Stimulated activated CD8-positive, alpha-beta memory T cell treated with anti-CD3 and anti-CD28 coated beads, Interleukin-7, amount 100 ng/mL, for 24 hours (primary cell): Measurements from ENCODE around the gene RTN3.
"Not testable (repeated sequence)": the region's sequence is repeated elsewhere in the genome, so short reads cannot be mapped to it uniquely, and the experiment has no call there.

Experiments used
- DNase-seq: peaks from one replicate; pipeline ENCODE4 v3.0.0-alpha.2; 2020; ENCODE audit warnings: low read depth

Gene RTN3

DNA sequence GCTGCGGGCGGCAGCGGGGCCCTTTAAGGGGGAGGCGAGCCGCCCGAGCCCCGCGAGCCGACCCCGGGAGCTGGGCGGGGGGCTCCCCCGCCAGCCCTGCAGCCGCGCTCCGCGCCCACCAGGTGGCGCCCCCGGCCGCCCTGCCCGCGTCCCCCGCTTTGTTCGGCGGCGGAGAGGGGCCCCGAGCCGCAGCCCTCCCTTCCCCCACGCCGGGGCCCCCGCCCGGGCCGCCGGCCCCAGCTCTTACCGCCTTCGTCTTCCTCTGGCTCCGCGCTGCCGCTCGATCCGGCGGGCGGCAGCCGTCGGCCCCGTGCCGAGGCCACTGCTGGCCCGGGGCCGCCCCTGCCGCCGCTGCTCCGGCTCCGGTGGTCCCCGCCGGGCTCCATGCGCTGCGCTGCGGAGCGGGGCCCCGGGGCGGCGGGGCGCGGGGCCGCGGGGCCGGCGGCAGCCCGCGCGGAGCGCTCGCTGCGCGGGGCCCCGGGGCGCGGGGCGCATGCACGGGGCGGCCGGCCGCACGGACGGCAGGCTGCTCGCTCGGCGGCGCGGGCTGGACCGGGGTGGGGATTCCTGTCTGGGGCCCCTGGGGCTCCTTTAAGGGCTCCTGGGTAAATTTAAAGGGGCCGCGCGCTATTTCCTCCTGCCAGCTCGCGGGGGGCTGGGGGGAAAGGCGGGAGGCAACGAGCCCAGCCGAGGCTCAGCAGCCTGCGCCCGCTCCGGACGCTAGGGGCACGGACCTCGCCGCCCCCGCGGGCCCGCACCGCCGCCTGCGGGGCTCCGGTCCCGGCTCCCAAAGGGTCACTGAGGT, 87.1 kb downstream of the RTN3 start, which contains the start of gene ZFTA:
TSS of gene ZFTA (minus strand) at position 539 of the 805 bp plus-strand sequence. CDS start at position 386, 153 bp downstream.
- peak; percentile 27 for DNase-seq

DNA sequence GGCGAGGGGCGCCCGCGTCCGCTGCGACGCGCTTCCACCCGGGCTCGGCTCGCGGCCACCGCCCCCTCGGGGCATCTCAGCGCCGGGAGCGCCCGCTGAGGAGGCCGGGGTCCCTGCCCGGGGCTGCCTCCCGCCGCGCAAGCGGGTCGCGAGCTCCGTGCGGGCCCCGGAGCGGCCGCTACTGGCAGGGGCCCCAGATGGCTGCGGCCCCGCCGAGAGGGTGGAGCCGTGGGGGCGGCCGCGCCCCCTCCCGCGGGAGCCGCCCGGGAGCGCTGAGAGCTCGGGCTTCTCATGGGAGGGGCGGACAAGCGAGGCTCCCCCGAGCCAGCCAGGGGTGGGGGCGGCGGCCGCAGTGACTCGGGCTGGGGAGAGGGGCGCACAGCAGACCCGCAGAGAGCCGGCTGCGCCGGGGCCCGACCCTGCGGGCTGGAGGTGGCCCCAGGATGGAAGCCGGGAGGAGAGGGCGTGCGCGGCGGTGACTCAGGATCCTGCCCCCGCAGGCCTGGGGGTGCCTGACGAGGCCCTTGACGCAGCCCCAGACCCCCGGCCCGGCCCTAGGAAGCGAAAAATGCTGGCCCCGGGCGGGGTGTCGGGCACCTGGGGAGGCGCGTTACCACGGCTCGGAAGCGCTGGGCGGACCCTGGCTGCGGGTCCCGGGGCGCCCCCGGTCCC, 87.9 kb downstream of the RTN3 start:
- no peak for DNase-seq

DNA sequence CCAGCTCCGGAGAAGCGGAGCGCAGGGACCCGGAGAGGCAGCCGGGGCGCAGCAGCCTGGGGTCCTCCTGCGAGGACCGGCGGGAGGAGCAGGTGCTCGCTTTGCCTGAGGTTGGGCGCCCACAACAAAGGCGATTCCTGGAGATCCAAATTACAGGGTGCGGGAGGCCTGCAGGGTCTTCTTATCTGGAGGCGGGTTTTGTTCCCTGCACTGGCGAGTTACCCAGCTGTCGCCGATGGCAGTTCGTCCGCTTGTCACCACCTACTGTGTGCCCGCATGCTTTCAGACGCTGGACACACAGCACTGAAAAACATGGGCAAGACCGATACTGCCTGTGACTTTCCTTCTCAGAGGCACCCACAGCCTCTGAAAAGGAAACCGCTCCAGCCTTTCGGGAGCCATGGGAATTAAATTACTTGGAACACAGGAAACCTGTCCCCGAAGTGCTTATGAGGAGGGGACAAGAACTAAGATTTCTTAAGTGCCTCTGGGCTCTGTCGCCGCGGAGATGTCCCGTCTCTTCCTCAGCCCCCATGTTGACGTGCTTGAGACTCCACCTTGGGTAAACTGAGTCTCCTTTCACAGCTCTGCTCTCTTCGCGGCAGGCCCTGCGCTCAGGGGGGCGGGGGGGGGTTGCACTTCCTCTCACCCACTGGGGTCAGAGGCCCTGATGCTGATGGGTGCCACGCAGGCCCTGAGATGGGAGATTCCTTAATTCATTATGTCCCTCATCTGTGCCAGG, 88.6 kb downstream of the RTN3 start:
- no peak for DNase-seq

DNA sequence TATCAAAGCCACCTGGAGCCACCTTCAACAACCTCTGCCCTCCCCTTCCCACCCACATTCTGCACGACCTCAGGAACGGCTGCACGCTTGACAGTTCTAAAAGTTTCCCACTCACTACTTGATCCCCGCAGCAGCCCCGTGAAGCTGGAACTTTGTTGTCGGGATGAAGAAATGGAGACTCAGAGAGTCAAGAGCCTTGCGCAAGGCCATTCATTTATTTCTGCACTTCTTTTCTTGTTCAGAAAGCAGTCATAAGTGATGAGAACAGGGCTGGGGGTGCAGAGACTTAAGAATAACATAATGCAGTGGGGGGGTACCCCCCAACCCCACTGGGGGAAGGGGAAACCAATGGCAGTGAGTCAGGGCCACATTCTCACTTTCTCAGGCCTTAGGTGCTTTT, 89.5 kb downstream of the RTN3 start:
- DNase-seq = no peak

DNA sequence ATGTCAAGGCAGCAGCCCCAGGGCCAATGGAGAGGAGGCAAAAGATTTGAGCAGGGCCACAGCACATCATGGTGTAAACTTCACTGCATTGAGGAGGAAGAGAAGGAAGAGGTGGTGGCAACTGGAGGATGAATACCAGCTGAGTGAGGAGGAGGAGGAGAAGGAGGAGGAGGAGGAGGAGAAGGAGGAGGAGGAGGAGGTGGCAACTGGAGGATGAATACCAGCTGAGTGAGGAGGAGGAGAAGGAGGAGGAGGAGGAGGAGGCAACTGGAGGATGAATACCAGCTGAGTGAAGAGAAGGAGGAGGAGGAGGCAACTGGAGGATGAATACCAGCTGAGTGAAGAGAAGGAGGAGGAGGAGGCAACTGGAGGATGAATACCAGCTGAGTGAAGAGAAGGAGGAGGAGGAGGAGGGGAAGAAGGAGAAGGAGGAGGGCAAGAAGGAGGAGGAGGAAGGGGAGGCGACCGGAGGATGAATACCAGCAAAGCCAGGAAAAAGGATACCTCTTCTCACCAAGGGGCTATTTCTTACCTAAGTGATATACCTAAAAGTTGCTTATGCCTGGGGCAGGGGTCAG, 90.5 kb downstream of the RTN3 start:
- DNase-seq = not testable (repeated sequence)

DNA sequence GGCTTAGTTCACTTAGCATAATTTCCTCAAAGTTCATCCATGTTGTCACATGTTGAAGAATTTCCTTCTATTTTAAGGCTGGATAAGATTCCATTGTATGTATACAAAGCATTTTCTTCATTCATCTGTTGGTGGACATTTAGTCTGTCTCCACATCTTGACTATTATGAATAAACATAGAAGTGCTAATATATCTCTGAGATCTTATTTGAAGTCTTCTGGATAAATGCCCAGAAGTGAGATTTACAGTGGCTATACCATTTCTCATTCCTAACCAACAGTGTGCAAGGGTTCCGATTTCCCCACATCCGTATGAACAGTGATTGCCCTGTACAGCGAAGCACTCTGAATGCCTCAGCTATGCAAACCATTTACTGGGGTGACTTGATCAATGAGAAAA, 93.9 kb downstream of the RTN3 start:
- no peak for DNase-seq

DNA sequence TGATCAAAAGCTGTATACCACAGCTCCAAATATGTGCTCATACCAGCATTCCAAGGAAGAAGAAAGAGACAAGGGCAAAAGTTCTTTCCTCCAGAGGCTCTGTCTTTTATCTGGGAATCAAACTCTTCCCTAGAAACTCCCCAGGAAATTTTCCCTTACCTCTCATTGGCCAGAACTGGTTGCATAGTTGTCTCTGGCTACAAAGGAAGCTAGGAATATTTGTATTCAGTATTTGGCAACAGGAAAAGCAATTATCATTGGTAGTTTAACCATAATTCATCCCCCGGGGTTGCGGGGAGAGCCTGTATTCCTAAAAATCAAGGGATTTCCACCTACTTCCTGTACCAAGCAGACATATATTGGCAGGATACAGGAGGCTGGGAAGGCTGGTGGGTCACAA, 97.7 kb downstream of the RTN3 start:
- no peak for DNase-seq

DNA sequence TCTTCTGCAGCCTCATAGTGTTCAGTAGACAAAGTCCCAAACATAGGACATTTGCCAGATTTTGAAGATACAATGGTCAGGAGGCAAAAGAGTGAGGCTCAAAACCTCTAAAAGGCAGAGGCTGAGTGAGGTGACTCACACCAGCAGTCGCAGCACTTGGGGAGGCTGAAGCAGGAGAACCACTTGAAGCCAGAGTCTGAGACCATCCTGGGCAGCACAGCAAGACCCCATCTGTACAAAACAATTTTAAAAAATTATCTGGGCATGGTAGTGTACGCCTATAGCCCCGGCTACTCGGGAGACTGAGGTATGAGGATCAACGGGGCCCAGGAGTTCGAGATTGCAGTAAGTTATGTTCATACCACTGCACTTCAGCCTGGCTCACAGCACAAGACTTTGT, 101.4 kb downstream of the RTN3 start:
- no peak for DNase-seq

DNA sequence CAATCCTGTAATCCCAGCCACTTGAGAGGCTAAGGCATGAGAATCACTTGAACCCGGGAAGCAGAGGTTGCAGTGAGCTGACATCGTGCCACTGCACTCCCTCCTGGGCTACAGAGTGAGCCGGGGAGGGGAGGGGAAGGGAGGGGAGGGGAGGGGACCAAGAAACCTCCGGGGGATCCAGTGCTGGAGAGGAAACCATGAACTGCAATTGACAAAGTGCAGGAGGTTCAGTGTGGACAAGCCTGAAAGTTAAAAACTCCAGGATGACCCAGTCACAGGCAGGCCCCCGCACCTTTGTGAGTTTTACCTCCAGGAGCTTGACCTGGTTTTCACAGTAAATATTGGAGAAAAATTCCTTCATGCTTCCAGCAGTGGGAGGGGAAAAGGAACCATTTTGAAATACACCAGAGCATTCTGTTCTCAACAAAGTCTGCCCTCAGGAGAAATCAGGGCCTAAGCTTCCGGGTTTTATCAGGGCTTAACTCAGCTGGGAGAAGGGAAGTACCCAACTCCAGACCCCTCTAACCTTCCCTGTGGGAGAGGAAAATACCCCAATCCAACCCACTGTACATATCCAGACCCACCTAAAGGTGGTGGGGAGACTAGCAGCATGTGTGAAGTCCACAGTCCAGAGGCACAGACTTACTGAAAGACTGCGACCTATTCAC, 102.8 kb downstream of the RTN3 start:
- no peak for DNase-seq

DNA sequence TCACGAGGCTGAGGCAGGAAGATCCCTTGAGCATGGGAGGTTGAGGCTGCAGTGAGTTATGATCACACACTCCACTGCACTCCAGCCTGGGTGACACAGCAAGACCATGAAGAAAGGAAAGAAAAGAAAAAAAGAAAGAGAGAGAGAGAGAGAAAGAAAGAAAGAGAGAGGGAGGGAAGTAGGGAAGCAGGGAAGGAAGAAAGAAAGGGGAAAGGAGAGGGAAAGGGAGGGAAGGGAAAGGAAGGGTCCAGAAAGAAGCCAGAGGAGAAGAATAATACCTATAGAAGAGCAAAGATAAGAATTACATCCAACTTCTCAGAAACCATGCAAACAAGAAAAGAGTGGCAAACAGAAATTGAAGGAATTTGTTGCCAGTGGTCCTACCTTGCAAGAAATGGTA, 104.5 kb downstream of the RTN3 start:
- DNase-seq = no peak

DNA sequence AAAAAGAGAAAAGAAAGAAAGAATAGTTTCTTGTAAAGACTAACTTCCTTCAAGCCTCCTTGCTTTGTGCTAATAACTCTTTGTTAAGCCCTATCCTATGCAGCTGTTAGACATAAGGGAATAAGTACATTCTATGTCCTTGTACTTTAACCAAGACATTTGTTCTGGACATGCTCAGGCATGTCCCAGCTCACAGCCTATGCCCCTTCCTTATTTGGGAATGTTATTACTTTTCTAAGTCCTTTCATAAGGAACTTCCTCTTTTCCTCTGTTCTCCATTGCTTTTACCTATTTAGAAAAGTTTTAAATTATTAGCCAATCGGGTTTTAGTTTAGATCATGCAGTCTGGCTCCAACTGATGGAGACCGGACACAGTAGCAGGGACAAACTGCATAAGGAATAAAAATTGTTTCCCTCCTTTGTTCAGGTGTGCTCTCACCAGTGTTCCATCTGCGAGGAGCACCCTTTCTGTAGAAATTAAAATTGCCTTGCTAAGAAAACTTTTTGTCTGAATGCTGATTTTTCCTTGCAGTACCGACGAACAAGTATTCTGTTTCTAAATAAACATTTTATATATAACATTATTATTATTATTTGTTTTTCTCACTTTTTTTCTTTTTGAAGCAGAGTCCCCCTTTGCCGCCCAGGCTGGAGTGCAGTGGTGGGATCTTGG, 110.3 kb downstream of the RTN3 start:
- DNase-seq = no peak

DNA sequence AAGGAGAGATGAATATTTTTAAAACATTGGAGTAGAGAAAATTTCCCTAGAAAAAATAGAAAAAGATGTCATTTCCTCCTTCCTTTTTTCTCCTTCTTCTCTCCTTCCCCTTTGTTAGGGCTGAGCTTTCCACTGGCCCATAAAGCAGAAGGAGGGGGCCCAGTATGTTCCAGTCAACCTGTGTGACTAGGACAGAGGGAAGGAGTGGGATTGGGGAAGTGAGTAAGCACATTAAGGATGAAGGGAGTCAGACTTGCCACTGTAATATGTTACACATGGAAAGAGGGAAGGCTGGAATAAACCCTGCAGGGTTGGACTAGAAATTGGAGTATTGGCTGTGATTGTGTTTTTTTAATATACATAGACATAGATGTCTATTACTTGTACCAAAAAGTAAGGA, 111.9 kb downstream of the RTN3 start:
- DNase-seq = no peak

DNA sequence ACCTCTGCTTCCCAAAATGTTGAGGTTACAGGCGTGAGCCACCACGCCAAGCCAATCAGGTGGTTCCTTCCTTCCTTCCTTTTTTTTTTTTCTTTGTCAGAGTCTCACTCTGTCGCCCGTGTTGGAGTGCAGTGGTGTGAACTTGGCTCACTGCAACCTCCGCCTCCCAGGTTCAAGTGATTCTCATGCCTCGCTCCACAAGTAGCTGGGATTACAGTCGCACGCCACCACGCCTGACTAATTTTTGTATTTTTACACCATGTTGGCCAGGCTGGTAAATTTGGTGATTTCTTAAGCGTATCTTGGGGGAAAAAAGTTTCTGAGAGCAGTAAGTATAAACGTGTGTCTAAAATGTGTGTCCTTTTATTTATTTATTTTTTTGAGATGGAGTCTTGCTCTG, 113.8 kb downstream of the RTN3 start:
- DNase-seq = no peak

DNA sequence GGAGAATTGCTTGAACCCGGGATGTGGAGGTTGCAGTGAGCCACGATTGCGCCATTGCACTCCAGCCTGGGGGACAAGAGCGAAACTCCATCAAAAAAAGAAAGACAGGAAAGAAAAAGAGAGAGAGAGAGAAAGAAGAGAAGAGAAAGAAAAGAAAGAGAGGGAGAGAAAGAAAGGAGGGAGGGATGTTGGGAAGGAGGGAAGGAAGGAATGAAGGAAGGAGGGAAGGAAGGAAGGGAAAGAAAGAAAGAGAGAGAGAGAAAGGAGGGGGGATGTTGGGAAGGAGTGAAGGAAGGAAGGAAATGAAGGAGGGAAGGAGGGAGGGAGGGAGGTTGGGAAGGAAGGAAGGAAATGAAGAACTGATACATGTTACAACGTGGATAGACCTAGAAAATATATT, 119.6 kb downstream of the RTN3 start:
- DNase-seq = no peak

DNA sequence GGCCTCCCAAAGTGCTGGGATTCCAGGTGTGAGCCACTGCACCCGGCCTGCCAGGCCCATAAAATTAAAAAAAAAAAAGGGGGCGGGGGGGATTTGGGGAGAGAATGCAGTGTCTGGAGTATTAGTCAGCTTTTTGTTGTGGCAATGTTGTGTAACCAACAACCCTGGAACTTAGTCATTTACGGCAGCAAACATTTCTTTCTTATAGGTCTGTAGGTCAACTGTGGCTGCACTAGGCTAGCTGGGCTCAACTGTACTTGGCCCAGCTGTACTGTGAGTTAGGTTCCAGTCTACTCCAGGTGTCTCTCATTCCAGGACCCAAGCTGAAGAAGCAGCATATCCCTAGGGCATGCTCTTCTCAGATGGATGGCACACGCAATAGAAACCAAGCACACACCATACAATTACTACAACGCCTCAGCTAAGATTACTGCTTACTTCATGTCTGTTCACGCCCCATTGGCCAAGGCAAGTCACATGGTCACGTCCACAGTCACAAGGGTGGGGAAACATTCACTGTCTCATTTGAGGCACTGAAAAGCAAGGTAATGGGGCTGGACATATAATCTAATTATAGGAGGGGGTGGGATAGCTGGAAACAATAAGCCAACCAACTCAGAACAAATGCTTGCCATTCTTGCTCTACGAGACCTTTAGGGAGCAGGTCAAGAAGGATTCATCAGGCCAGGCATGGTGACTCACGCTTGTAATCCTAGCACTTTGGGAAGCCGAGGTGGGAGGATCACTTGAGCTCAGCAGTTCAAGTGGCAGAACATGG, 121.5 kb downstream of the RTN3 start:
- DNase-seq = no peak

DNA sequence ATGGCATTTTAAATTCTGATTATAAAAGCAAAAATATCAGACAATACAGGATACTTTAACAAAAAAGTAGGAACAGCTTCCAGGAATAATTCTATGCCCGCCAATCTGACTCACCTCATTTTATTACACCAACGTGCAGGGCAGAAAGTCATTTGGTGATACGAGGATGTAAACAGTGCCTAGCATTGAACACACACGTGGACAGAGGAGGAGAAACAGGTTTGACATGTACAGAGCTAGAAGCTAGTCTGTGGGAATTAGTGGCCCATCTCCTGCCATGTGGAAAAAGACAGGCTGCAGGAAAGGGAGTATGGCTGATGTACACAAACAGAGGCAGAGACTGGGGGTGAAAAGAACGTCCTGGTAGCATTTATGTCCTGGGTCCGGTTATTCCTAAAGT, 123.0 kb downstream of the RTN3 start:
- DNase-seq = no peak

DNA sequence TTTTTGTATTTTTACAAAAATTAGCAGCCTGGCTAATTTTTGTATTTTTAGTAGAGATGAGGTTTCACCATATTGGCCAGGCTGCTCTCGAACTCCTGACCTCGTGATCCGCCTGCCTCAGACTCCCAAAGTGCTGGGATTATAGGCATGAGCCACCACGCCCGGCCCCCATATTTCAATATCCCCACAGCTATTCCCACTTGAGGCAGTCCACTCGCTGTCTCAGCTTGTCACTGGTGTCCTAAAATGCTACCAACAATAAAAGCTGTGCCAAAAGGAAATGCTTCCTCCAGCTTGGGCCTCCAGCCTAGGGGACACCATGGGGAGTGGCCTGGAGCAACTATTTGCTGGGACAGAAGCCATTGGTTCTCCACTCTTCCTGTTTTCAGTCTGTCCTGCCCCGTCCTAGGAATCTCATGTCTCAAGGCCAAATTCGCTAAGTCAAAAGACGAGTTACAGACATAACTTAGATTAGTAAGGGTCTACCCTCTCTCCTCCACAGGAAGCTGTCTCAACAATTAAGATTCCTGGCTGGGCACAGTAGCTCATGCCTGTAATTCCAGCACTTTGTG, 124.6 kb downstream of the RTN3 start:
- no peak for DNase-seq
